Lower lobe of right lung (tissue), 2 donors: ENCODE results near the gene CST8. TPM values are rescaled to one million over a fixed set of nuclear protein-coding genes. Genes with fewer than 3 reads are reported as not detected.
A peak's percentile ranks its signal among the peaks of the same experiment; 100 is the strongest.

ENCODE experiments used
- ATAC-seq, 2 donors: fragments of 200-7000 bp; cut with Tn5 transposase; one replicate each; pipeline ENCODE4 v1.9.1; 2020 to 2022; ENCODE audit warnings: mild to moderate bottlenecking in 2 of 2, moderate library complexity in 2 of 2
- DNase-seq: peaks from one replicate; pipeline ENCODE4 v3.0.0-alpha.2; 2020
- H3K27ac ChIP-seq: fragments of 200-600 bp; one replicate; pipeline ENCODE4 v1.8.0; 2022
- H3K27me3 ChIP-seq: fragments of 200-600 bp; one replicate; pipeline ENCODE4 v1.8.0; 2022; ENCODE audit warnings: low read depth
- H3K36me3 ChIP-seq: fragments of 200-600 bp; one replicate; pipeline ENCODE4 v1.8.0; 2022; ENCODE audit warnings: mild to moderate bottlenecking
- H3K4me1 ChIP-seq: fragments of 200-600 bp; one replicate; pipeline ENCODE4 v1.8.0; 2022
- H3K4me3 ChIP-seq: fragments of 200-600 bp; one replicate; pipeline ENCODE4 v1.8.0; 2022; ENCODE audit warnings: mild to moderate bottlenecking
- H3K9me3 ChIP-seq: fragments of 200-600 bp; one replicate; pipeline ENCODE4 v1.8.0; 2022
- intact Hi-C: fragments of 100-400 bp; cut with DNase I; formaldehyde crosslinking; loops from one replicate; pipeline ENCODE4 v1.11.0; 2022
- total RNA-seq: library from RNA; stranded (reverse); fragmentation: NEBNext Ultra II Directional; extraction: Animal tissue kit (Norgen Biotek cat#: 25700); gene quantifications from one replicate; pipeline ENCODE4 v1.2.1, GENCODE V29; 2021
- TF ChIP-seq, protein P1 (sequence below): fragments of 200-600 bp; IDR thresholded peaks from one replicate; pipeline ENCODE4 v1.8.0; 2022; ENCODE audit warnings: antibody characterized with exemption, mild to moderate bottlenecking
- donor health status: DM: no; HTN: yes; CAD: no; lungs with severe emphysema.

CST8 gene
- total RNA-seq, 1 donor from 2014 or later, result not detected

- Histone ChIP-seq H3K4me3 (no peak overlapping the region), H3K27me3 (no peaks in the 10 kb centered on the region), H3K9me3 (no peaks in the 10 kb centered on the region), H3K4me1 (no peaks in the 10 kb centered on the region), H3K36me3 (no peaks in the 10 kb centered on the region), H3K27ac (no peak overlapping the region)
- TF ChIP-seq, protein P1, sequence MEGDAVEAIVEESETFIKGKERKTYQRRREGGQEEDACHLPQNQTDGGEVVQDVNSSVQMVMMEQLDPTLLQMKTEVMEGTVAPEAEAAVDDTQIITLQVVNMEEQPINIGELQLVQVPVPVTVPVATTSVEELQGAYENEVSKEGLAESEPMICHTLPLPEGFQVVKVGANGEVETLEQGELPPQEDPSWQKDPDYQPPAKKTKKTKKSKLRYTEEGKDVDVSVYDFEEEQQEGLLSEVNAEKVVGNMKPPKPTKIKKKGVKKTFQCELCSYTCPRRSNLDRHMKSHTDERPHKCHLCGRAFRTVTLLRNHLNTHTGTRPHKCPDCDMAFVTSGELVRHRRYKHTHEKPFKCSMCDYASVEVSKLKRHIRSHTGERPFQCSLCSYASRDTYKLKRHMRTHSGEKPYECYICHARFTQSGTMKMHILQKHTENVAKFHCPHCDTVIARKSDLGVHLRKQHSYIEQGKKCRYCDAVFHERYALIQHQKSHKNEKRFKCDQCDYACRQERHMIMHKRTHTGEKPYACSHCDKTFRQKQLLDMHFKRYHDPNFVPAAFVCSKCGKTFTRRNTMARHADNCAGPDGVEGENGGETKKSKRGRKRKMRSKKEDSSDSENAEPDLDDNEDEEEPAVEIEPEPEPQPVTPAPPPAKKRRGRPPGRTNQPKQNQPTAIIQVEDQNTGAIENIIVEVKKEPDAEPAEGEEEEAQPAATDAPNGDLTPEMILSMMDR, result no peak
- peak in 1 of 2 donors; percentile 26 for ATAC-seq
- DNase-seq, result no peak
- intact Hi-C loops, result no loop called here
Observed at GRCh38 chr20:23541330-23541729, 50.4 kb downstream of the CST8 start.

GRCh38 chr20:23541776-23542175 is 50.9 kb downstream of the CST8 start:
- TF ChIP-seq, protein P1, result no peak
- Histone ChIP-seq H3K9me3 (no peaks in the 10 kb centered on the region), H3K36me3 (no peaks in the 10 kb centered on the region), H3K4me1 (no peaks in the 10 kb centered on the region), H3K27me3 (no peaks in the 10 kb centered on the region), H3K4me3 (no peak overlapping the region), H3K27ac (no peak overlapping the region)
- intact Hi-C loops, result no loop called here
- ATAC-seq (no peak), DNase-seq (no peak)

- ATAC-seq (no peak), DNase-seq (no peak)
- TF ChIP-seq, protein P1, result no peak
- H3K9me3 ChIP-seq, result no peaks in the 10 kb centered on the region
- no peaks in the 10 kb centered on the region for H3K36me3 ChIP-seq
- no peak overlapping the region for H3K4me3 ChIP-seq
- H3K27me3 ChIP-seq, result no peaks in the 10 kb centered on the region
- H3K4me1 ChIP-seq, result no peaks in the 10 kb centered on the region
- no peak overlapping the region for H3K27ac ChIP-seq
- intact Hi-C loops, result no loop called here
Observed at GRCh38 chr20:23542801-23543200, 51.9 kb downstream of the CST8 start.

DNA sequence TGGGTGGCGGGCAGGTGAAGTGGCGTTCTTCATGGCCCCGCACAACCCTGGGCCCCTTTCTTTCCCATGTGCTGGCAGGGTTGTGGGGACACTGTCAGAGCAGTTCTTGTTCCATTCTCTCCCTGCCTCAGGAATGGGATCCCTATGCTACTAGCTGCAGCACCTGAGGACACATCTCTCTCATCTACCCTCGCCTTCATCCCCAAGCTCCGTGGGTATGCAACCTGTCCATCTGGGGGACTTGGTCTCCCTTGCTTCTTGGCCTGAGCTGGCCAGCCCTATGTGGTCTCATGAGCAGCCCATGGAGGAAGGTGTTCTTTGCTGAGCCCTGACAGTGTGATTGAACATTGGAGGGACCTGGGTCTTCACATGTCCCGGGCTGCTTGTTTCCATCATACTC is 53.2 kb downstream of the CST8 start:
- ATAC-seq, result no peak
- Histone ChIP-seq H3K9me3 (no peaks in the 10 kb centered on the region), H3K36me3 (no peaks in the 10 kb centered on the region), H3K4me3 (no peak overlapping the region), H3K27me3 (no peaks in the 10 kb centered on the region), H3K27ac (no peak overlapping the region), H3K4me1 (no peaks in the 10 kb centered on the region)
- TF ChIP-seq, protein P1, result no peak
- DNase-seq, result no peak
- intact Hi-C loops, result no loop called here

Other genes with a start within 250 kb of the CST8 start
- 14.8 TPM for gene NXT1, start 140.3 kb upstream of the CST8 start, total RNA-seq
- 14.8 TPM for gene GZF1, start 128.9 kb upstream of the CST8 start, total RNA-seq
- 11.0 TPM for gene NAPB, start 69.6 kb upstream of the CST8 start, total RNA-seq
- not detected for gene CSTL1, start 51.4 kb upstream of the CST8 start, total RNA-seq
- not detected for gene CST11, start 38.2 kb upstream of the CST8 start, total RNA-seq
- gene CST9L, start 77.4 kb downstream of the CST8 start, total RNA-seq, result not detected
- not detected for gene CST9, start 114.8 kb downstream of the CST8 start, total RNA-seq
- gene CST3, start 146.8 kb downstream of the CST8 start, total RNA-seq, result 727 TPM
- not detected for gene CST4, start 197.9 kb downstream of the CST8 start, total RNA-seq